ENCODE measurements around the gene CAND1. TPM values are rescaled to one million over a fixed set of nuclear protein-coding genes. Genes with fewer than 3 reads are reported as not detected.

The CAND1 gene
- total RNA-seq, 1 donor from 2014 or later, result 206 TPM

DNA sequence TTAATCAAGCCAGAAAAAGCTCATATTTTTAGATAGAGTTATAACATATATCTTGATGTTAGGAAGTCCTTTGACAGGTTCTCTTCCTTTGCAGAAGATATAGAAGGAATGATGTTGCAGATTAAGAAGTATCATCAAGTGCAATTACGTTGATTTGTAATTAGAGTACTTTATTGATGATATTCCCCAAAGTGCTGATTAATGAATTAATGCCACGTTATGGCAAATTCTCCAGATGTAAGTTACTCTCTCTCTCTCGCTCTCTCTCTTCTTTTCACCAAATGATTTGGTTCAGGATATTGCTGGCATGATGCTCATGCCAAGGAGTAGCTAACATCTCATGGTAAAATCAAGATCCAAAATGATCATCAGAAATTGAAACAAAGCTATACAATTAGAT lies 18.1 kb upstream of the CAND1 start:
- Mint-ChIP-seq H3K27ac (ENCODE audit: unreplicated experiment) (no peak overlapping the region), H3K4me3 (ENCODE audit: unreplicated experiment) (no peak overlapping the region), H3K36me3 (ENCODE audit: low read depth, unreplicated experiment) (no peaks in the 10 kb centered on the region), H3K4me1 (ENCODE audit: unreplicated experiment) (no peaks in the 10 kb centered on the region), H3K9me3 (ENCODE audit: unreplicated experiment) (no peaks in the 10 kb centered on the region), H3K27me3 (ENCODE audit: unreplicated experiment) (peaks cover 1% of the 10 kb centered on the region)
- DNase-seq (ENCODE audit: low spot score), result no peak
- TF ChIP-seq, protein P1, sequence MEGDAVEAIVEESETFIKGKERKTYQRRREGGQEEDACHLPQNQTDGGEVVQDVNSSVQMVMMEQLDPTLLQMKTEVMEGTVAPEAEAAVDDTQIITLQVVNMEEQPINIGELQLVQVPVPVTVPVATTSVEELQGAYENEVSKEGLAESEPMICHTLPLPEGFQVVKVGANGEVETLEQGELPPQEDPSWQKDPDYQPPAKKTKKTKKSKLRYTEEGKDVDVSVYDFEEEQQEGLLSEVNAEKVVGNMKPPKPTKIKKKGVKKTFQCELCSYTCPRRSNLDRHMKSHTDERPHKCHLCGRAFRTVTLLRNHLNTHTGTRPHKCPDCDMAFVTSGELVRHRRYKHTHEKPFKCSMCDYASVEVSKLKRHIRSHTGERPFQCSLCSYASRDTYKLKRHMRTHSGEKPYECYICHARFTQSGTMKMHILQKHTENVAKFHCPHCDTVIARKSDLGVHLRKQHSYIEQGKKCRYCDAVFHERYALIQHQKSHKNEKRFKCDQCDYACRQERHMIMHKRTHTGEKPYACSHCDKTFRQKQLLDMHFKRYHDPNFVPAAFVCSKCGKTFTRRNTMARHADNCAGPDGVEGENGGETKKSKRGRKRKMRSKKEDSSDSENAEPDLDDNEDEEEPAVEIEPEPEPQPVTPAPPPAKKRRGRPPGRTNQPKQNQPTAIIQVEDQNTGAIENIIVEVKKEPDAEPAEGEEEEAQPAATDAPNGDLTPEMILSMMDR (IDR thresholded peaks at IDR 0.05; ENCODE audit: unreplicated experiment), result no peak

DNA sequence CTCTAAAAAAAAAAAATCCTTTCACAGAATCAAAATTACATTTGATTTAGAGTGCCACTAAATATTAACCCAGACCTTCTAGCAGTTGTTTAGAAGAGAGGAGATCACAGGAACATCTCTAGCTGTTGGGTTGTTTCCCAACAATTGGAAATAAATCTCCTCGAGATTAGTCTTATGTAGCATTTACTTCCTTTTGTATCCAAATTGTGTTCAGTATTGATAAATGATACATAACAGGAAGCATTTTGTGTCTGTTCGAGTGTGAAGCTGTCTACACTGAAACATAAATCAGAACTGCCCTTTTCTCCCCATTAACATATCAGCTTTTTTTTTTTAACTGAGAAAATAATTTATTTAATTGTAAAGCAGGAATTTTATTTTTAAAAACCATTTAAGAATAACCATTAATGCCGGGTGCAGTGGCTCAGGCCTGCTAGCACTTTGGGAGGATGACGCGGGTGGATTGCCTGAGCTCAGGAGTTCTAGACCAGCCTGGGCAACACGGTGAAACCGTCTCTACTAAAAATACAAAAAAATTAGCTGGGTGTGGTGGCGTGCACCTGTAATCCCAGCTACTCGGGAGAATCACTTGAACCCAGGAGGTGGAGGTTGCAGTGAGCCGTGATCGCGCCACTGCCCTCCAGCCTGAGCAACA lies 14.7 kb upstream of the CAND1 start:
- no peak overlapping the region for H3K4me3 Mint-ChIP-seq (ENCODE audit: unreplicated experiment)
- no peak overlapping the region for H3K27ac Mint-ChIP-seq (ENCODE audit: unreplicated experiment)
- DNase-seq (ENCODE audit: low spot score), result no peak
- H3K36me3 Mint-ChIP-seq (ENCODE audit: low read depth, unreplicated experiment), result no peaks in the 10 kb centered on the region
- TF ChIP-seq, protein P1 (IDR thresholded peaks at IDR 0.05; ENCODE audit: unreplicated experiment), result no peak
- peaks cover 1% of the 10 kb centered on the region for H3K27me3 Mint-ChIP-seq (ENCODE audit: unreplicated experiment)
- no peaks in the 10 kb centered on the region for H3K9me3 Mint-ChIP-seq (ENCODE audit: unreplicated experiment)
- H3K4me1 Mint-ChIP-seq (ENCODE audit: unreplicated experiment), result no peaks in the 10 kb centered on the region

DNA sequence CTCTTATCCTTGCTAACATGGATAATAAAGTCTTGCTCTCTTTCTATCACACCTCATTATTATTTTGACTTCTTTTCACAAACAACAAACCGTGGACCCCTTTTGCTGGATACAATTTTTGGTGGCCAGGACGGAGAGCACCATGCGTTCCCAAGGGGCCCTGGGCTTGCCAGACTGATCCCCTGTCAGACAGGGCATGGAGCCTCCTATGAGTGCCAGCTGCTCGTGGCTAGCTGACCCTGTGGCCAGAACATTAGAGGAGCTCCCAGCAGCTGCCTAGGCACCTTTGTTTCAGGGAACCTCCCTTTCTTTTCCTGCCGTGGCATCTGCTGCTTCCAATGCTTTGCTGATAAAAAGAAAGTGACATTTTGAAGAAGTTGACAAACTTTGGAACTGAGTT lies 12.5 kb upstream of the CAND1 start:
- H3K36me3 Mint-ChIP-seq (ENCODE audit: low read depth, unreplicated experiment), result no peaks in the 10 kb centered on the region
- H3K4me1 Mint-ChIP-seq (ENCODE audit: unreplicated experiment), result no peaks in the 10 kb centered on the region
- DNase-seq (ENCODE audit: low spot score), result no peak
- H3K27ac Mint-ChIP-seq (ENCODE audit: unreplicated experiment), result no peak overlapping the region
- no peaks in the 10 kb centered on the region for H3K9me3 Mint-ChIP-seq (ENCODE audit: unreplicated experiment)
- peaks cover 1% of the 10 kb centered on the region for H3K27me3 Mint-ChIP-seq (ENCODE audit: unreplicated experiment)
- no peak overlapping the region for H3K4me3 Mint-ChIP-seq (ENCODE audit: unreplicated experiment)
- TF ChIP-seq, protein P1 (IDR thresholded peaks at IDR 0.05; ENCODE audit: unreplicated experiment), result no peak

DNA sequence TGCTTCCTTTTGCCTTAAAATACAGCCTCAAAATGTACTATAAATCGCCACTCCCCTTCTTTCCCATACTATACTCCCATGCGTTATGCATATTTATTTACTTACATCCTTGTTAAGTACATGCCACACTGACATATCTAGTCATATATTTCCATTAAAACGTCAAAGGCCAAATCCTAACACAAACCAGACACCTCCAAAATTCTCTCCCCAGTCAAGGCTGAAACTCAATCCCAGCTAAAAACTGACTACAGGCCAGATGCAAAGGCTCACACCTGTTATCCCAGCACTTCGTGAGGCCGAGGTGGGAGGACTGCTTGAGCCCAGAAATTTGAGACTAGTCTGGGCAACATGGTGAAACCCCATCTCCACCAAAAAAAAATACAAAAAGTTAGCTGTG lies 5.7 kb upstream of the CAND1 start:
- H3K4me3 Mint-ChIP-seq (ENCODE audit: unreplicated experiment), result no peak overlapping the region
- TF ChIP-seq, protein P1 (IDR thresholded peaks at IDR 0.05; ENCODE audit: unreplicated experiment), result no peak

DNA sequence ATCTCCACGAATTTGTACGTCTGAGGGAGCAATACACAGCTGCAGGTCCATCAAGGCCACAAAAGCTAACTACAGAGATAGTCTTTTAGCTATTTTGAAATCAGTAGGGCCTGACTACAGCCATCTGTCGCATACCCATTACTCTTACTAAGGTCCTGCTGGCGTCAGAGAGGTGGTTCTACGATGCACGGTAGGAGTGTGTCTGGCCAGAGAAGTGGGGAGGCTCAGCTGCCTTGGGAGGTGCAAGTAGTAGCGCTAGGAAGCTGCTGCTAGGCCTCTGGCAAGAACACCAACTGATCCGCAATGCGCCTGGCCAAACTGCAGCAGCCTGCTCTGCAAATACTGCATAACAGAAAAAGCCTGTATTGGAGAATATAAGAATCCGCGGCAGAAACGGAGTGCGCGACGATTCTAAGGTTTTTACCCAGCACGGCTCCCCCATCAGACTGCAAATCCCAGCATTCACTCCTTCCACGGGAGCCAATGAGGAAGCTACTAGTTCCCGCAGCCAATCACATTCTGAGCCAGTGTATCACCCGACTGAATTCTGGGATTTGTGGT lies 743 bp upstream of the CAND1 start:
- TF ChIP-seq, protein P1 (IDR thresholded peaks at IDR 0.05; ENCODE audit: unreplicated experiment), result no peak
- H3K27ac Mint-ChIP-seq (ENCODE audit: unreplicated experiment), result peak overlapping the region; percentile 100
- H3K27me3 Mint-ChIP-seq (ENCODE audit: unreplicated experiment), result peaks cover 3% of the 10 kb centered on the region
- peaks cover 17% of the 10 kb centered on the region for H3K4me1 Mint-ChIP-seq (ENCODE audit: unreplicated experiment)
- H3K36me3 Mint-ChIP-seq (ENCODE audit: low read depth, unreplicated experiment), result no peaks in the 10 kb centered on the region
- no peaks in the 10 kb centered on the region for H3K9me3 Mint-ChIP-seq (ENCODE audit: unreplicated experiment)
- DNase-seq (ENCODE audit: low spot score), result peak; percentile 75
- H3K4me3 Mint-ChIP-seq (ENCODE audit: unreplicated experiment), result peak overlapping the region; percentile 99

More for the DNA sequence above, 5.7 kb upstream of the CAND1 start:
- Mint-ChIP-seq H3K4me1 (ENCODE audit: unreplicated experiment) (peaks cover 3% of the 10 kb centered on the region), H3K36me3 (ENCODE audit: low read depth, unreplicated experiment) (no peaks in the 10 kb centered on the region), H3K9me3 (ENCODE audit: unreplicated experiment) (no peaks in the 10 kb centered on the region), H3K27ac (ENCODE audit: unreplicated experiment) (no peak overlapping the region), H3K27me3 (ENCODE audit: unreplicated experiment) (no peaks in the 10 kb centered on the region)
- DNase-seq (ENCODE audit: low spot score), result no peak
